Sciatic nerve (tissue), 2 donors: ENCODE data around the gene AEN. TPM values are rescaled to one million over a fixed set of nuclear protein-coding genes. Genes with fewer than 3 reads are reported as not detected.

Experiments
- ATAC-seq: fragments of 200-7000 bp; cut with Tn5 transposase; one replicate; pipeline ENCODE4 v1.9.1; 2020; ENCODE audit warnings: mild to moderate bottlenecking, moderate library complexity
- DNase-seq: peaks from one replicate; pipeline ENCODE4 v3.0.0-alpha.2; 2020; ENCODE audit warnings: low spot score
- intact Hi-C: fragments of 100-400 bp; cut with DNase I; formaldehyde crosslinking; loops from one replicate; pipeline ENCODE4 v1.14.2; 2022
- total RNA-seq: library from RNA; stranded (reverse); fragmentation: NEBNext Ultra II Directional; extraction: Animal tissue kit (Norgen Biotek cat#: 25700); gene quantifications from one replicate; pipeline ENCODE4 v1.2.1, GENCODE V29; 2021
- donor health status: DM: no; HTN: no; CAD: no.
- donor health status: DM: no; HTN: no; CAD: no.

The AEN gene
- total RNA-seq, 1 donor from 2014 or later, result 10.7 TPM

DNA sequence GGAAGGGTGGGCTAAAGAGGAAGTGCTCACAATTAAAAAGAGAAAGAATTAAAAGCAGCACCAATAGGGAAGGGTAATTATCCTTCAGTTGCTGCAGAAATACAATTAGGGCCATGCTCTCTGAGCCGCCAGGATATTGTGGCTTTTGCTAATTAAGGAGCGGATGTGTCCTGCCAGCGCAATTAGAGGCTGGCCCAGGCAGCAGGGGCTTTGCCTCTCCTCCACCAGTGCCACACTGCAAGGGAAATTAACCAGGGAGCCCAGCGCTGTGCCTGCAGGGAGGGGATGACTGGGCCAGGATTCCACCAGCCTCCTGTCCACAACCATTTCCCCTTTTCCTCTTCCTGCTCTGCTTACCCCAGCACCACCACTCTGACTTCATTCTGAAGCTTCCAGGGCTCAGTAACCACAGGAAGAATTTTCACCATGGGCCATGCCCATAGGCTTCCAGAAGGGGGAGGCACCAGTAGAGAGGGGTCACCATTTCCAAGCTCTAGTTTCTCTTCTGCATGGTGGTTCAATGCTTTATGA is 10.4 kb upstream of the AEN start:
- DNase-seq, result no peak
- intact Hi-C loops, result no loop called here

DNA sequence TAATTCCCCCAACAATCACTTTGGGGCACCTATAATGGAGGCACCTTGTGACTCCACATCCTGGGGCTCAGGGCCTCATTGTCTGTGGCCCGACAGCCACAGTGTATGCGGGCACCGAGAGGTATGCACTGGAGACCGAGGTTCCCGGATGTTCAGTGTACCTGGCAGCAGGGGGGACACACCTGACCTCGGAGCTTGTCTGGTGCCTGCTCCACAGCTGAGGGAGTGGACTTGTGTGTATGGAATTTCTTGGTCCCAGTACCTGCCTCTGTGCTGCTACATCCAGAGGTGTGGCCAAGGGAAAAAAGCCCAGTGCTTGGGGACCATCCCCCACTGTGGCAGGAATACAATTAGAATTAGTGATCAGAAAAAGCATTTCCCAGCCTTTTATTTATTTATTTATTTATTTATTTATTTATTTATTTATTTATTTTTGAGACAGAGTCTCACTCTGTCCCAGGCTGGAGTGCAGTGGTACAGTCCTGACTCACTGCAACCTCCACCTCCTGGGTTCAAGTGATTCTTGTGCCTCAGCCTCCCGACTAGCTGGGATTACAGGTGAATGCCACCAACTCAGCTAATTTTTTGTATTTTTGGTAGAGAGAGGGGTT is 8.8 kb upstream of the AEN start:
- intact Hi-C loops, result no loop called here
- DNase-seq (no peak), ATAC-seq (no peak)

More for the DNA sequence above, 10.4 kb upstream of the AEN start:
- no peak for ATAC-seq

DNA sequence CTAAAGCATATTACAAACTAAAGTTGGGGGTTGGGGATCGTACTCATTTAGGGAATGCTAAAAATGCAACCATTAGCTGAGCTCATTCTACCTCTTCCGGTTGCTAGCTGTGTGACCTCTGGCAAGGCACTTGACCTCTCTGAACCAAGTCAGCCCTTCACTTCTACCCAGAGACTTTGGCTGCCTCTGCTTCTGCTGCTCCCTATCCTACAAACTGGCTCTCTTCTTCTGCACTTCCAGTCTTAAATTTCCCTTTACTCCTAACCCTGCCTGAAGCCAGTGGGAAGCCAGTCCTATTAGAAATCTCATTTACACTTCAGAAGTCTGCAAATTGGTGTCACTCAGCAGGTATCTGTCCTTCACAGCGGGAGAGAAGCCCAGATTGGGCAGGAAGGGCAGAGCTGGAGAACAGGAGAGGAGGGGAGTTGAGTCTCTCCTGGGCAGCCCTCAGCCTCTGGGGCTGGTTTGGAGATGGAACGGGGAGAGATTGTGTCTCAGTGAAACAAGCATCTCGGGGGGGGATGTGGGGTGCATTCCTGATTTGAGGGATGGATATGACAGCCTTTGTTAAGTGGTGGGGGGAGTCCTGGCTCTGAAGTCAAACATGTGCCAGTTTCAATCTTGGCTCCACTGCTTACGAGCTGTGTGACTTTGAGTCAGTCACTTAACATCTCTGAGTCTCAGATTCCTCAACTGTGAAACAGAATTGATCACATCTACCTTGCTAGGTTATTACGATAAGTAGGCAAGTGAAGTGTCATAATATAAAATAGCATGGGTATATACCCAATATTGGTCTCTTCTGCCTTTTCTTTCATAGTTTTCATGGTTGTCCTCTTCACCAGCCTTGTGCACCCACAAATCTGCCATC is 7.8 kb upstream of the AEN start:
- ATAC-seq (no peak), DNase-seq (no peak)
- intact Hi-C loops, result no loop called here

DNA sequence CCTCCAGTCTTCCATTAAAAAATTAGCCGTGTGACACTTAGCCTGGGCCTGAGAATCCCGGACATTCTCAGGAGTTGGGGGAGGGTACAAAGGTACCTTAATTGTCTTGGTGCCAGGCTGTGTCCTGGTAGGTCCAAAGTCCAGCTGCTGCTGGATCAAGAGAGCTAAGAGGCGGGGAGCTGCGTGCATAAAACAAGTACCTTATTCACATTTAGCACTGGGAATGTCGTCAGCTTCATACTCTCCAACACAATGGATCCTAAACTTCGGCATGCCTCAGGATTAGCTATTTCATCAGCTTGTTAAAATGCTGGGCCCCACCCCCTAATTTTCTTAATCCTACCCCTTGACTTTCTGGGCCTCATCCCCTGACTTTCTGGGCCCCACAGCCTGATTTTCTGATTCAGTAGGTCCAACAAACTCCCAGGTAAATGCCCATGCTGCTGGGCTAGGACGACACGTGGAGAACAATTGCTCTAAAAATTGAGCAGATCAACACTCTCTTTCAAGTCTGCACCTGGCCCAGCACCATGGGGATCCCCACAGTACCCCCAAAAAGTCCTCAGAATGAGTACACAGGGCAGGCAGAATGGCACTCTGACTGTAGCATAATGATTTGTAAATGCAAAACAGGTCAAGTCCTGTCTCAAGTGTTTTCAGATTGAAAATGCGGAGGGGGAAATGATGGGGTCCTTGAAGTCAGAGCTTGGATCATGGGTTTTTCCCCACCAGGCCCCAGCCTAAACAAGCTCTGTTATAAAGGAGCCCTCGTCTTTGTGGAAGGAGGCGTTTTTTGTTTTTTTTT is 5.6 kb upstream of the AEN start:
- intact Hi-C loops, result no loop called here

DNA sequence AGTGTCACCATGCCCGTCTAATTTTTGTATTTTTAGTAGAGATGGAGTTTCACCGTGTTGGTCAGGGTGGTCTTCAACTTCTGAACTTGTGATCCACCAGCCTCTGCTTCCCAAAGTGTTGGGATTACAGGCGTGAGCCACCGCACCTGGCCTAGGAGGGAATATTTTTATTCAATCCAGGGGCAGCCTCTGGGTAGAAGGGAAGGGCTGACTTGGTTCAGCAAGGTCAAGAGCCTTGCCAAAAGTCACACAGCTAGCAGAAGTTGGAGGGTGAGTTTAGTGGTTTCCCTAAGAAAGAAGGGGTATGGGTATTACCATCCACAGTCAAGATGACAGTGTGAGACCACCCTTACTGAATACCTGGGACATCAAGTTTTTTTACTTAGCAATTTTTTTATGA is 4.9 kb upstream of the AEN start:
- DNase-seq, result no peak

More for the DNA sequence above, 5.6 kb upstream of the AEN start:
- no peak for ATAC-seq
- no peak for DNase-seq

DNA sequence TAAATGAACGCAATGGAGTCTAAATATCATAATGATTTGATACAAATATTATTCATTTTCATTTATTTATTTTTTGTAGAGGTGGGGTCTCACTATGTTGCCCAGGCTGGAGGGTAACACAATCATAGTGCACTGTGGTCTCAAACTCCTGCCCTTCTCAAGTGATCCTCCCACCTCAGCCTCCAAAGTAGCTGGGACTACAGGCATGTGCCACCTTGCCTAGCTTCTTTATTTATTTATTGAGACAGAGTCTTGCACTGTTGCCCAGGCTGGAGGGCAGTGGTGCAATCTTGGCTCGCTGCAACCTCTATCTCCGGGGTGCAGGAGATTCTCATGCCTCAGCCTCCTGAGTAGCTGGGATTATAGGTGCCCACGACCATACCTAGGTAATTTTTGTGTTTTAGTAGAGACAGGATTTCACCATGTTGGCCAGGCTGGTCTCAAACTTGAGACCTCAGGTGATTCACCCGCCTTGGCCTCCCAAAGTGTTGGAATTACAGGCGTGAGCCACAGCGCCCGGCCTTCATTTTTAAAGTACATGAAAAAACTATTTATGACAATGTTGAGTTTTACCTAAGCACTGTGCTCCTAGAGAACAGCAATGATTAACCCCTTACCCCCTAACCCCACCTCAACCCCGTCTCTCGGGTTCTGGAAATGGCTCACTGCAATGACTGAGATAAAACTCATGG is 4.0 kb upstream of the AEN start:
- intact Hi-C loops, result no loop called here

More for the DNA sequence above, 4.9 kb upstream of the AEN start:
- ATAC-seq, result no peak
- intact Hi-C loops, result no loop called here

DNA sequence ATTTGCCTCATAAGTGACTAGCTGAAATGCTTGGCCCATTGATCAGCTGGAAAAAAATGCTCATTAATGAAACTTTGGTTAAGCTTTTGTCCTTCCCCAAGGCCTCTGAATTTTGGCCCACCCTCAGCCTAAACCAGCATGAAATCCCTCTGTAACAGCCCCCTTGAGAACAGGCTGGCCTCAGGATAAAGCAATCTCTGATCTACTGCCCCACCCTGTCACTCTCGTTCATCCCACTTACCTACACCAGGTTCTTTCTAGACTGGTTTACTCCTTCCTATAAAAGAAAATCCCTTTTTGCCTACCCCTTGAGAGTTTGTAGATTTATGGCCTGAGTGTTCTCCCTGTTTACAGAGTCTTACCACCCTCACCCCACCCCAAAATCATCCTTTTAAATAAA is 3.4 kb upstream of the AEN start:
- ATAC-seq, result no peak
- intact Hi-C loops, result no loop called here

More for the DNA sequence above, 4.0 kb upstream of the AEN start:
- ATAC-seq, result no peak
- no peak for DNase-seq

DNA sequence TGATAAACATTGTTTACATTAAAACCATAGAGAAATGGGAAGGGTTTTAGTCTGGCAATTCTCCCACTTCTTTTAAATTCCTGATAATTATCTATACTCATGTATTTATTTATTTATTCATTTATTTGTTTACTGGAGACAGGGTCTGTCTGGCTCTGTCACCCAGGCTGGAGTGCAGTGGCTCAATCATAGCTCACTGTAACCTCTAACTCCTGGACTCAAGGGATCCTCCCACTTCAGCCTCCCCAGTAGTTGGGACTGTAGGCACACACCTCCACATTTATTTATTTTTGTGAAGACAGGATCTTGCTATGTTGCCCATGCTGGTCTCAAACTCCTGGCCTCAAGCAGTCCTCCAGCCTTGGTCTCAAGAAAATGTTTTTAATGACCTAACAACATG is 2.5 kb upstream of the AEN start:
- no peak for DNase-seq
- intact Hi-C loops, result no loop called here
- ATAC-seq, result no peak

More for the DNA sequence above, 3.4 kb upstream of the AEN start:
- no peak for DNase-seq

DNA sequence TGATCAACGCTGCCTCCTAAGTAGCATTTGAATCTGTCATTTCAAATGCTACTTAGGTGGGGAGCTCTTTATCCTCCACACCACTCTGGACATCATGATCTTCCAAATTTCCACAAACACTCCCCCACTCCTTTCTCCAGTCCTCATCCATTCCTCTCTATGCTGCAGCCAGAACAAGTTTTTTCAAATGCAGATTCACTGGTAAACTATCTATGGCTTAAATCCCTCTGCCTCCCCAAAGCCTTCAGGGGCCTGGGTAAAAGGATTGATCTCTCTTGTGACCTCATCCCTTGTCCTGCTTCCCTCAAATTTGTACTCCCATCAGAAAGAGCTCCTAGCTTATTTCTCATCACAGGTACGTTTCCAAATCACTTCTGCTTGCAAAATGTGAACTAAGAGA is 1.3 kb upstream of the AEN start:
- DNase-seq, result no peak
- ATAC-seq, result no peak
- intact Hi-C loops, result loop anchor here (10.0 kb wide), 1 partner anchor 215 kb away; no protein-coding TSS in a partner anchor

DNA sequence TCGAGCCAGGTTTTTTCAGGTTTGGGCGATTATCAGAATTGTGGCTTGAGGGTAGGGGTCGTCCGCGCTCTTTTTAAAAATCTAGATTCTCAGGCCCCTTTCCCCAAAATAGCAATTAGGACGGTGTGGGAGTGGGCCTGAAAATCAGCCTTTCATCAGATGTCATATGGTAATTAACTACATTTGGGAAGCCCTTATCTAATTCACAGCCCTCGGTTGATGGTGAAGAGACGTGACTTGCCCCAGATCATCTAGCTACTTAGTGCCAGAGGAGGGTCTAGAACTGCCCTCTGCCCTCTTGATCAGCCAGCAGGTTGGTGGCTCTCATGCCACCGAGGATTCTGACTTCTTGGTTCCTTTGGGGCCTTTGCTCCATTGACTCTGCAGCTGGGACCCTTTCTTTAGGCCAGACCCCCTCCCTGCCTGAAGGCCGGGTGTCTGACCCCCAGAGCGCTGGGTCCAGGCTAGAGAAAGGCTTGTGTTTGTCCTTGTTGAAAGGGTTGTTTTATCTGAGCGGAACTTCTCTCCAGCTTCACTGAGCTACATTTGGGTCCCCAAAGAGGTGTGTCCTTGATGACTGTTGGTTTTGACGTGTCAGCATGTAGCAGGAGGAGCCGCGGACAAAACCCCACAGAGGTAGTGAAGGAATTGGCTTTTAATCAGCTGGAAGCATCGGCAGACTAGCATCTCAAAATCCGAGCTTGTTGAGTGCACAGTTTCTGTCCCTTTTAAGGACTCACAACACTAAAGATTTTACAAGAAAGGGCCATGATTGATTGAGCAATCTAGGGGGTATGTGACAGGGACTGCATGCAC is 857 bp downstream of the AEN start:
- intact Hi-C loops, result loop anchor here (10.0 kb wide), 1 partner anchor 213 kb away; no protein-coding TSS in a partner anchor
- ATAC-seq (no peak), DNase-seq (no peak)

DNA sequence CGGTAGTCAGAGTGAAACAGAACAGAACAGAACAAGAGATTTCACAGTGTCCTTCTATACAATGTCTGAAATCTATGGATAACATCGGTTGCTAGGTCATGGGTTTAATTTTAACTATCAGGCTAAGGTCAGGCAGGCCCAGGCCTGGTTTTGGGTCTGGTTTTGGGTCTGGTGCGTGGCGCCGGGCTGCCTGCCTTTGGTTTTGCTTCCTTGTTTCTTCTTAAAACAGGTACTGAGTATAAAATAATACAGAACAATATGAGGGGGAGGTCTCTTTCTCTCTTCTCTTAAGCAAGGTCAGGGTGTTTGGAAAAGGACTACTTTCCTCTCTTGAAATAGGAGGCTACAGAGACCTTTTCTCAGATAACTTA is 1.4 kb downstream of the AEN start:
- no peak for ATAC-seq
- intact Hi-C loops, result loop anchor here (10.0 kb wide), 1 partner anchor 212 kb away; no protein-coding TSS in a partner anchor
- no peak for DNase-seq

DNA sequence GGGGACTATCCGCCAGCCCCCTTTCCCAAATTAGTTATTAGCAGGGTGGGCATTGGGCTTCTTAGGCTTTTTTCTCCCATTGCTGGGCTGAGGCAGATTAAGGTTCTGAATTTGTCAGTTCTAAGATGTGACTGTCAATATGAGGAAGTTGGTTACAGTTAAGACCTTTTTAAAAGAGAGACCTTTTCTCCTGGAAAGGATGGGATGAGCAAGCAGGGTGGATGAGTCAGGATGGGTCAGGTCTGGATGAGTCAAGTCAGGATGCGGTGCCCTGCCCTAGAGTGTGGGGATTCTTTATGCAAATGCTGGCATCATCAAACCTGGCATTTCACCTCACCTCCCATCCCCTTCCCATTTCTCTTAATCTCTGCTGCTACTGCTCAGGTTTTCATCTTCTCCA is 1.9 kb downstream of the AEN start:
- intact Hi-C loops, result loop anchor here (10.0 kb wide), 1 partner anchor 212 kb away; no protein-coding TSS in a partner anchor
- ATAC-seq (no peak), DNase-seq (no peak)

DNA sequence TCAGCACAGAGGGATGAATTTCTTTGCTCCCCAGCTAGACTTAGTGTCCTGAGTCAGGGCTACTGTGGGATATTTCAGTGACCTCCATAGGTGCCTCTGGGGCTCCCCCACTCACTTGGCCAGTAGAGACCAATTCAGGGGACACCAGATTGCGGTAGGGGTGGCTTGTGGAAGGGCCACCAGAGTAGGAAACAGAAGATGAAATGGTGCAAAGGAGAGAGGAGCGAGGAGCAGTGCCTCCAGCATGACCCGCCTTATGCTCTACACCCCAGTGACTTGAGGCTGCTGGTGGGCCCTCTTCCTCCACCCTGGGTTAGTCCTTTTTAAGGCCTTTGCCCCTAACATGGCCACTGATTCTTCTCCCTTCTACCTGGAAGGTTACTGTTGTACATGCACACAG is 2.5 kb downstream of the AEN start:
- intact Hi-C loops, result loop anchor here (10.0 kb wide), 1 partner anchor 211 kb away; no protein-coding TSS in a partner anchor
- ATAC-seq (no peak), DNase-seq (no peak)

DNA sequence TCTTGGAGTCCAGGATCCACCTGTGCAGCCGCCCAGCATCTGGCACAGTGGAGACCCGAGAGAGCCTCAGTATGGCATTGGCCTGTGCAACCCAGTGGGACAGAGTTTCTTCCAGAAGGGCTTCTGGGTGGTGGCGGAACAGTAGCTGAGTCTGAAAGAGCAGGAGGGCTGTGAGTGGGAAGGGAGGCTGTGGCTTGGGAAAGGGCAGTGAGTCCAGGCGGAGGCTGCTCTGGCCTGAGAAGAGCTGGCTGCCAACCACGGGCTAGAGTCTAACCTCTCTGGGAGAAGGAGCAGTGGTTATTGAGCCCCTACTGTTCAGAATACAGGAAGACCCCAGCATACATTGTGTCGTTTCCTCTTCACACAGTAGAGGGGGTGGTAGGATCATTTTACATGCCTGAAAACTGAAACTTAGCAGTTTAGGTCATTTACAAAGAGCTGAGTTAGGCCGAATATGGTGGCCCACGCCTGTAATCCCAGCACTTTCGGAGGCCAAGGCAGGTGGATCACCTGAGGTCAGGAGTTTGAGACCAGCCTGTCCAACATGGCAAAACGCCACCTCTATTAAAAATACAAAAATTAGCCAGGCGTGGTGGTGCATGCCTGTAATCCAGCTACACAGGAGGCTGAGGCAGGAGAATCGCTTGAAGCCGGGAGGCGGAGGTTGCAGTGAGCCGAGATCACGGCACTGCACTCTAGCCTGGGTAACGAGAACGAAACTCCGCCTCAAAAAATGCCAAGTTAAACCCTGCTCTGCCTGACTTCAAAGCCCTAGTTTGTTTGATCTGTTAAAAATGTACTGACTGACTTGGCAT is 3.2 kb downstream of the AEN start:
- ATAC-seq, result peak; percentile 72
- no peak for DNase-seq
- intact Hi-C loops, result loop anchor here (10.0 kb wide), 1 partner anchor 210 kb away; no protein-coding TSS in a partner anchor

DNA sequence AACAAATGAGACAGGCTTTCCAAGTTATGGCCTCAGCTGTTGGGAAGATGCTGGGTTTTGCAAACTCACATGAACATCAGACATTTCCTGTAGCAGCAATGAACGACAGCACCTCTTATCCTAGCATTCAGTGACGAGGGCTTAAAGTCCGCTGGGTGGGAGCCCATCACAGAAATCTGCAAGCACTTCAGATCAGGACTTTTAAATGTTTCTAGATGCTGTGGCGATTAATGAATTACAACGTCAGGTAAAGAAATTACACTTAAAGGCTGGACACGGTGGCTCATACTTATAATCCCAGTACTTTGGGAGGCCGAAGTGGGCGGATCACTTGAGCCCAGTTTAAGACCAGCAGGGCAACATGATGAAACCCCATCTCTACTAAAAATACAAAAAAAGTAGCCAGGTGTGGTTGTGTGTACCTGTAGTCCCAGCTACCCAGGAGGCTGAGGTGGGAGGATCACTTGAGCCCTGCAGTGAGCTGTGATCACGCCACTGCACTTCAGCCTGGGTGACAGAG is 3.9 kb downstream of the AEN start:
- DNase-seq (no peak), ATAC-seq (no peak)
- intact Hi-C loops, result loop anchor here (5.0 to 10.0 kb wide), 2 partner anchors 37 to 210 kb away; no protein-coding TSS in a partner anchor

DNA sequence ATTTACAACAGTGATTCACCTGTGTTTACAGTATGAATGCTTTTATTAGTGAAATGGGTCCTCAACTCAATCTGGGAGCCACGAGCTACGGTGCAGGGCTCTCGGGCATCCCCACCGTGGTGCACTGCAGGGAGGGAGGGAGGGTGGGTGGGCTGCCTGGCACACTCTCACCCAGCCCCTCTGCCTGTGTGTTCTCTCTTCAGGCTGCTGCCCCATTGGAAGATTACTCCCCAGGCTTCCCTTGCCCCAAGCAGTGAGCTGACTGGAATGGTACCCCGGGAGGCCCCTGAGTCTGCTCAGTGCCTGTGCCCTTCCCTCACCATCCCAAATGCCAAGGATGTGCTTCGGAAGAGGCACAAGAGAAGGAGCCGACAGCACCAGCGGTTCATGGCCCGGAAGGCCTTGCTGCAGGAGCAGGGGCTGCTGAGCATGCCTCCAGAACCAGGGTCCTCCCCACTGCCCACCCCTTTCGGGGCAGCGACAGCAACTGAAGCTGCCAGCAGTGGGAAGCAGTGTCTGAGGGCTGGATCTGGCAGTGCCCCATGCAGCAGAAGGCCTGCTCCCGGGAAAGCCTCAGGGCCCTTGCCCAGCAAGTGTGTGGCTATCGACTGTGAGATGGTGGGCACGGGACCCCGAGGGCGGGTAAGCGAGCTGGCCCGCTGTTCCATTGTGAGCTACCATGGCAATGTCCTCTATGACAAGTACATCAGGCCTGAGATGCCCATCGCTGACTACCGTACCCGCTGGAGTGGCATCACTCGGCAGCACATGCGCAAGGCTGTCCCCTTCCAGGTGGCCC is 5.0 kb downstream of the AEN start:
- no peak for ATAC-seq
- DNase-seq, result no peak
- intact Hi-C loops, result loop anchor here (5.0 to 10.0 kb wide), 2 partner anchors 36 to 209 kb away; no protein-coding TSS in a partner anchor
